GM18907 (cell line): ENCODE data around the gene BRWD1.
A peak's percentile ranks its signal among the peaks of the same experiment; 100 is the strongest.
"Not testable (repeated sequence)": the region's sequence is repeated elsewhere in the genome, so short reads cannot be mapped to it uniquely, and the experiment has no call there.

ENCODE experiments used
- ATAC-seq: cut with Tn5 transposase; IDR thresholded peaks from one replicate; pipeline ENCODE4 v1.9.1; 2021; ENCODE audit warnings: mild to moderate bottlenecking, moderate library complexity; ENCODE audit not compliant: unreplicated experiment

Gene BRWD1

DNA sequence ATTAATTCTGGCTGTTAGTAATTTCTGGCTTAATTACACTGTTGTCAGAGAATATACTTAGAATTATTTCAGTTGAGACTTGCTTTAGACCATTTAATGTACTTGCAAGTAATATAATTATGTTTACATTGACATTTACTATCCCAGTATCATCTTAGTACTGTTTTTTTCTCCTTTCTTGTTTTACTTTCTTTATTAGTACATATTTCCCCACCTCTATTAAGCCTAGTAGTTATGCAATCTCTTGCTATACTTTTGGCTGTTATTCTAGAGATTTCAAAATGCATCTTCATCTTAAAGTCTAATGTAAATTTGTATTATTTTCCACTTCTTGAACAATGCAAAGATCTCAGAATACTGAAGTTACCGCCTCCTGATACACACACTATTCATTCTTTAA, 24.4 kb downstream of the BRWD1 start:
- no peak for ATAC-seq

DNA sequence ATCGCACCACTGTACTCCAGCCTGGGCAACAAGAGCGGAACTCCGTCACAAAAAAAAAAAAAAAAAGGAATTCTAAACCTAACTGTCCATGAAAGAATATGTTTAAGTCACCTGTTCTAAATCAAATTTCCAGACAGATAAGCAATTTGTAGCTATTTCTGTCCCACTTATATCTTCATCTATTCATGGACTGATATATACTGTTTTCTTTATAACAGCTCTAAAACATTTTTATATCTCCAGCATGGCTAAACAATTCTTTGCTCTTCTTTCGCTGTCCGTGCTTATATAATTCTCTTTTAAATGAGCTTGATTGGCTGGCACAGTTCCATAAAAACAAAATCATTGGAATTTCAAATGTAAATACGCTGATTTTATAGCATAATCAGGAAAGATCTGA, 30.5 kb downstream of the BRWD1 start:
- ATAC-seq = no peak

DNA sequence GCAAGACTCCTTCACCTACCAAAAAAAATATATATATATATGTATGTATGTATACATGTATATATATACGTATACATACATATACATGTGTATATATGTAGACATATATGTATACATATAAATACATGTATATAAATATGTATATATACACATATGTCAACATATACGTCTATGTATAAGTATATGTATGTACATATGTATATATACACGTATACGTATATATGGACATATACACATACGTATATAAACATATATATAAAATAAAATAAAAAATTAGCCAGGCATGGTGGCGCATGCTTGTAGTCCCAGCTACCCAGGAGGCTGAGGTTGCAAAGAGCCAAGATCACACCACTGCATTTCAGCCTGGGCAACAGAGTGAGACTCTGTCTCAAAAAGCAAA, 31.6 kb downstream of the BRWD1 start:
- ATAC-seq = no peak

DNA sequence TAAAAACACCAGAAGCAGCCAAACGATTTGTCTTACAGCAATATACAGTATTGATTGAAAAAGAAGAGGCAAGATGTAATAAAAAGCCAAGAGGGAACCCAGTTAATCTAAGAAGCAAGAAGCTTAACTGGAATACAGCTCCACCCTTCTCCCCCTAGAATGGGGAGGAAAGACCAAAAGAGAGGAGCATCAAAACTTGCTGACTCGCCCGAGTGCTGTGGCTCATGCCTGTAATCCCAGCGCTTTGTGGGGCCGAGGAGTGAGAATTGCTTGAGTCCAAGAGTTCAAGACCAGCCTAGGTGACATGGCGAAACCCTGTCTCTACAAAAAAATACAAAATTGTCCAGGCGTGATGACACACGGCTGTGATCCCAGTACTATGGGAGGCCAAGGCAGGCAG, 32.2 kb downstream of the BRWD1 start:
- ATAC-seq = no peak

DNA sequence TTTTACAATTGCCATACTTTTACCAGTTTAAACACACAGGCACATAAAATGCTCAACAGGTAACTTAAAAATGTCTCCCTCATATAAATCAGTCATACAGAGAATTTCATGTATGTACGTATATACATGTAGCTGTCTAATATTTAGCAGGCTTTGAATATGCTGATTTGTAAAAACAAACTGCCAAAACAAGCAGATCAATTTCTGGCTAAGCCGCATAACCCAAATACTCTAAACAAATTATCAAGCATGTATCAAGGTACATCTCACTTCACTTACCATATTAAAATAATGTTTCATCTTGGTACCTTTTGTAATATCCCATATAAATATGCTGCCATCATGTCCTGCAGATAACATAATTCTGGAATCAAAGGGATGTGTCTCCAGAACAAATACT, 43.8 kb downstream of the BRWD1 start:
- no peak for ATAC-seq

DNA sequence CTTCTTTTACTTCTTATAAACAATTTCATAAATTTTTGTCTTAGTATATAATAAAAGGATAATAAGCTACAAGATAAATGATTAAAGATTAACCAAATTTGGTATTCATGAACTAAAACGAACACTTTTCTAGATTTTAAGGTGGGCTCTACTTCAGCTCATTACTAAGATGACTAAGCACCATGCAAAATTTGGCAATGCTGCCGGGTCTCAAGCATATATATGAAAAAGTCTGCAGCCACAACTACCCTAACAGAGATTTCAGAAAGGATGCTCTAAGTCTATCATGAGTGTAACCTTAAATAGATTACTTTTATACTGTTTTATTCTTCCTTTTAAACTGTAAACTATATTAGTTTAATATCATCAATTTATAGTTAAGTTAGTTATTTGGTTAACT, 47.8 kb downstream of the BRWD1 start:
- ATAC-seq = peak; percentile 53

DNA sequence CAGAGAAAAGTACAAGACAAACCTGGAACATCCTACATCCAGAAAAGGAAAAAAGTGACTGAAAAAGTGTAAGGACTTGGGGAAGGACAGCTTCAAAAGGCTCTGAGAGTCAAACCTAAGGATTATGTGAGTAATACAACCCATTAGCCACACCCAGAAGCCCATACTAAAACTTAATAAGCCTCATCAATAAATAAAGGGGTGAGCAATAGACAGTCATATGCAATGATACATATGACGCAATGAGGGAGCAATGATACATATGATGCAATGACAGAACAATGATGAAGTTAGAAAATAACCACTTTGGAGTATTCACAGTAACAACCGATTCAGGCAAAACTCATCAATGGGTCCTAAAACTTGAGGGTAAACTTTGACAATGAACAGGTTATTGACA, 50.1 kb downstream of the BRWD1 start:
- no peak for ATAC-seq

DNA sequence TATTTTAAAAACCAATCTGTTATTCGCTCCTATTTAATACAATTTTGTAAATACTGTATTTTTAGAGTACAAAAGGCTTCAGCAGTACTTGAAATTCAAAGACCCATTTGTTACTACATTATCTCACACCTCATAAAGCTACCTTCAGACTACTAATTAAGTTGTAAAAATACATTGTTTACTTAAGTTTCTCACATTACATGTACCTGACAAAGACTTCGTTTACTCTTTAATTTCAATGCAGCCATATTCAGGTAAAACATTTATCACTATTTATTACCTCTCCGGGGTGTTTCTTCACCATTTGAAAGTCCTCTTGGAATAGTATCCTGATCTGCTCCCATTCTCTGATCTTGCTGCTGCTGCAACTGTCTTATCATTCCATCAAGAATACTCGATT, 55.2 kb downstream of the BRWD1 start:
- ATAC-seq = no peak

DNA sequence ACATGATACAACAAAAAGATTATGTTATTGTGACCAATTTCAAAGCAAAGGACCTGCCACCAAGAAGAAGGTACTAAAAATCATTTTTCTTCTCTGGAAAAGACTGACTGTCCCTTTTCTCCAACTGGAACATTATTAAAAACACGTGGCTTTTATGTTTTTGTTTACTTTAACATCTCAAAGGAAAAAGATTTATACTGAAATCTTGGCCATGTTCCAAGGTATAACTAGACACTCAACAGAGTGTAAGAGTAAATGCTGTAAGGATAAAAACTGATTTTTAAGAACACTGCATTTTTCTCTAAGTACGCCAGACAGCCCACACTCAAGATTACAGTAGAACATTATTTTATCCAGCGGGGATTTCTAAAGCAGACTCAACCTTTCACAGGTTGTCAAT, 62.1 kb downstream of the BRWD1 start:
- ATAC-seq = no peak

DNA sequence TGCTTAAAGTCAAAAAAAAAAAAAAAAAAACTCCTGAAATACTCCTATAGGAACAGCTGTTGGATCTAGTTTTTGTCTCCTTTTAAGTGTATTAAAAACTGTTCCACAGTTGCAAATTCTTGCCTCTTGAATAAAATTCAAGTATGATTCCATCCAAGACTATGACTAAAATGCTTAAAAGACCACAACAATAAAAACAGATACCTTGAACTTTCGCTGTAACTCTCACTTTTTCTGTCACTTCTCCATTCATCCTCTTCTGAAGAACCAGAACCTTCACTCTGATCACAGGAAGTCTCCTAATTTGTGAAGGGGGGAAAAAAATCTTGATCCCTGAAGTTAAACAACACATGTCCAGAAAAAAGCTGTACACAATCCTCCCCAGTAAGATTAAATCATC, 75.2 kb downstream of the BRWD1 start:
- no peak for ATAC-seq

DNA sequence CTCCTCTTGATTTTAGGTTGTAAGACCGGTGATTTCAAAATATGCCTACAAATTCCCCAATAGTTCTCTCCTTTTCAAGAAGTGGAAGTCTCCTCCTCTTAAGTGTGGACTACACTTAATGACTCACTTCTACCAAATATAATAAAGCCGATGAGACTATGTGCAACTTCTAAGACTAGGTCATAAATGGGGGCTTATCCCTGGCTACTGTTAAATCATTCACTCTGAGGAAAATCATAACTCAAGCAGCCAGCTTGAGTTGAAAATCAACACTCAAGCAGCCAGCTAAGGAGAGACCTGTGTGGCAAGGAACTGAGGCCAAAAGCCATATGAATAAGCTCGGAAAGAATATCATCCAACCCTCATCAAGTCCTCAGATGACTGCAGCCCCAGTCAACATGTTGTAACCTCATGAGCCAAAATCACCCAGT, 80.6 kb downstream of the BRWD1 start:
- no peak for ATAC-seq

DNA sequence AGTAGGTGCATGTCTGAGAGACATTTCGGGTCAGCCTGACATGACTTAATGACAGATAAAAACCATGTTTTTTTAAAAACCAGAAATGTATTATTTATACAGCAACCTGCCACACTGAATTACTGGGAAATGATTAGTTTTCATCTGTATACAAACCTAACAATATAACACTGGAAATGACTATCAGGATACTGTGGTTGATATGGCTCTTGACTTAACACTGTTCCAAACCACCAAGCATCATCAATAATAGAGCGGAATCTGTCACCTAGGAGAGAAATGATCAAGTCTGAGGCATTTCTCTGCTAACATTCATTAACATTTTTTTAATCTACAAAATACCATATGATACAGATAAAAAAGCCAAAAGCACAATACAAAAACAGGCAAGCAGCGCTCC, 88.5 kb downstream of the BRWD1 start:
- ATAC-seq = no peak

DNA sequence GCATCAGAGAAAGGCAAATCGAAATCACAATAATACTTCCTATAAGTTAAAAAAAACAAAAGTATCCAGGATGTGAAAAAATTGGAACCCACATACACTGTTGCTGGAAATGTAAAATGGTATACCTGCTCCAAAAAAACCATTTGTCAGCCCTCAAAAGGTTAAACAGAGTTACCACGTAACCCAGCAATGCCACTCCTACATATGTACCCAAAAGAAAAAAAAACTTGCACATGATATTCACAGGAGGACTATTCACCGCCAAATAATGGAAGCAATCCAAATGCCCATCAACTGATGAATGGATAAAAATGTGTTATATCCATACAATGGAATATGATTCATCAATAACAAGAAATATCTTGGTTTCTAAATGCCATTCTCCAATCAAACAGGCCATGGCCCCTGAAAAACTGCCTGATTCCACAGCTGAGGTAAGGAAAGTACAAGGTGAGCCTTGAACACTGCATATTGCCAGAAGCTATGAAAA, 91.4 kb downstream of the BRWD1 start:
- no peak for ATAC-seq

DNA sequence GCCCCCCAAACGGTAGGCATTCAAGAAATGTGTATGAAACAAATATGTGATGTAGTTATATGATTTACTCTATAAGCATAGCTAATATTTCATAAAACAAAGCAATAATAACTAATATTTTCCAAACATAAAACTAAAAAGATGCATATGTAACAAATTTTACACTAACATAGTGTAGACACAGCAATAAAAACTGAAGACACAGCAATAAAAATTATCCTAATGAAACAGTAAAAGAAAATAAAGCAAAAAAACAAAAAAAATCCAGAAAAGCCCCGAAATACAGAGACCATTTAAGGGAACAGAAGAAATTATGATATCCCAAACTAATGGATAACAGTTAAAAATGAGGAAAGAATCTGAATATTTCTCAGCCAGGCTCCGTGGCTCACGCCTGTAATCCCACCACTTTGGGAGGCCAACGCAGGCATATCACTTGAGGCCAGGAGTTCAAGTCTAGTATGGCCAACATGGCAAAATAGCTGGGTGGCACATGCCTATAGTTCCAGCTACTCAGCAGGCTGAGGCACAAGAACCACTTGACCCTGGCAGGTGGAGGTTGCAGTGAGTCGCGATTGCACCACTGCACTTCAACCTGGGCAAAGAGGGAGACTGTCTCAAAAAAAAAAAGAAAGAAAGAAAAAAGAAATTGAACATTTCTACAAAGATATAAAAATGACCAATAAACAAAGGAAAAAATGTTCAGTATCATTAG, 92.0 kb downstream of the BRWD1 start:
- no peak for ATAC-seq

DNA sequence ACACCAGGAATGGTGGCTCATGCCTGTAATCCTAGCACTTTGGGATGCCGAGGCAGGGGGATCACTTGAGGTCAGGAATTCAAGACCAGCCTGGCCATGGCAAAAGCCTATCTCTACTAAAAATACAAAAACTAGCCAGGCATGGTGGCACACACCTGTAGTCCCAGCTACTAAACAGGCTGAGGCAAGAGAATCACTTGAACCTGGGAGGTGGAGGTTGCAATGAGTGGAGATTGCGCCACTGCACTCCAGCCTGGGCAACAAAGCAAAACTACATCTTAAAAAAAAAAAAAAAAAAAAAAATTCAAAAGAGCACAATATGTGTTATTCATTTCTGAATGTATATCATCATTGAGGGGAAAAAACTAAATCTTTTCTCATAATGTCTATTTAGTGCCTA, 92.6 kb downstream of the BRWD1 start:
- ATAC-seq = not testable (repeated sequence)

DNA sequence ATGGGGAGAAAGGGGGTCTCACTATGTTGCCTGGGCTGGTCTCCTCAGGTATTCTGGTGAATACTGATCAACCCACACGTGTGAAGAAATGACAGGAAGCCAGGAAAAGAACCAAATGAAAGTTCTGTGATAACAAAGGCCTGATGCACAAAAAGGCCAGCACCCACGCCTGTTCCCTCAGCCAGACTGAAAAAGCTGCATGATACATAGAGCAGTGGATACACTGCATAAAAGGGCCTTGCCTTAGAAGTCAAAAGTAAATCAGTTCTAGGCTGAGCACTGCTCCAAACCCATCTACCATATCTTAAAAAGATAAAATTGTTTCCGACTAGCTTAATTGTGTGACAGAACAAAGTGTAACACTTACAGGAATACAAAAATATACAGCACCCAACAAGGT, 93.3 kb downstream of the BRWD1 start:
- no peak for ATAC-seq

DNA sequence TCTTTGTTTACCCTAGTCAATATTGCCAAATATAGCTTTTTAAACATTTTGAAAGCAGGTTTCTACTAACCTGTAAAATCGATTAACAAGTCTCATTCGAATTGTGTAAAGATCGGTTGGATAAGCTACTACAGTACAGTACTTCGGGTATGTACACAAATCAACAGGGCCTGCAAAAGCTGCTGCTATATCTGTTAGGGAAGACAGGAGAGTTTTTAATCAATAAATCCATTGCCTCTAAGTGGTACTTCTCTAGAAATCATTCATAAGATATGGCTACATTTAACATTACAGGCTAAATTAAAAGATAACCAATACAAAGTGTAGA, 95.4 kb downstream of the BRWD1 start:
- ATAC-seq = no peak

DNA sequence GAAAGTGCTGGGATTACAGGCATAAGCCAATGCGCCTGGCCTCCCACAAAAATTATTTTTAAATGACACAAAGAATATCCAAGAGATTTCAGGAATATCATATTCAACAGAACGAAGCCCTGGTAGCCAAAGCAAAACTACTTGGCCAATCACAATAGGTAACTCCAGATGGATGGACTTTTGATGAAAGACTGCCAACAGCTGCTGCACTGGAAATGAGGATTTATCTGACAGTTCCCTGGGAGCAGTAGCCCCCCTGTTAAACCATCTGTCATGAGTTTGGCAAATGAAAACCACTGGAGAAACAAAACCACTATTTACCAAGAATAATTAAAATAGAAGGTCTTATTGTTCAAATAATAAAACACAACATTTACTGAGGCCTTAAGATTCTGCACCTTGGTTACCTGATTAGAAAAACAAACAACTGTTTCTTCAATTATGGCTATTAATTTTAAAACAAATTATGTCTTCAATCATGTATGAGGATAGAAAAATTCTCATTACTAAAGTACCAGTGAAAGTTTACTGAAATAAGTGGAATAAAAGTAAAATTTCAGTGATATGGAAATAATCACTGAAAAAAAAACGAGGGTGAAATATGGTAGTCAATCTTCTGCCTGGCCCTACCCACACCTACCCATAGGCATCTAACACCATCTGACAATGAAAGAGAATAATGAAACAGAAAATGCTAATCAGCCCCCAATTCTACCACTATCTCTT, 95.9 kb downstream of the BRWD1 start:
- ATAC-seq = no peak

DNA sequence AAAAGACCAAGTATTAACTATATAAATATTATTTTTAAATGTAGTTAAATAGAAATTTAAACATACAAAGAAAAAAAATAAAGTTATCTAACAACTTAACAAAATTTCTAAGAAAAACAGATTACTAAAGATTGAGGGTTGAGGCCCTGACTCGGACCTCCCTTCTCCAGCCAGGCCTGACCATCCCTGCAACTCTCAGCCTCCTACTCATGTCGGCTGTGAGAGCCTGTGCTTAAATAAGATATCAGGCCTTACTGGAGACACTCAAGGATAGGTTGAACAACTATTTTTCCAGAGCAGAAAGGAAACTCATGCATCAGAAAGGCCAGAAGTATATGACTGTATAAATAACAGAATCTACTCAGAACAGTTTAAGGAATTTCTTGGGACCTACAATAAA, 97.1 kb downstream of the BRWD1 start:
- ATAC-seq = no peak

DNA sequence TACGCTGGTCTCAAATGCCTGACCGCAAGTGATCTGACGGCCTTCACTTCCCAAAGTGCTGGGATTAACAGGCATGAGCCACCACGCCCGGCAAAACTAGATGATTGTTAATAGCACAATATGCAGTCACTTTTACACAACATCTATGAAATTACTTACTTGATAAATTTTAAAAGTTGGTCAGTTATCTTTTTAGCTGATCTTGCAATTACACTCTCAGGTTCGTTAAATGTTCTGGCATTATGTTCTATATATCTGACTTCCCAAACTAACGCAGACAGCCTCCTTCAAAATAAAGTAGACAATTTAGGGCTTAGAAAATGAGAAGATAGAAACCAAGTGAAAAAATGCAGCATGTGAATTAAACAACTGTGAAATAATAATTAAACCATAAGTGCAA, 98.4 kb downstream of the BRWD1 start:
- no peak for ATAC-seq

DNA sequence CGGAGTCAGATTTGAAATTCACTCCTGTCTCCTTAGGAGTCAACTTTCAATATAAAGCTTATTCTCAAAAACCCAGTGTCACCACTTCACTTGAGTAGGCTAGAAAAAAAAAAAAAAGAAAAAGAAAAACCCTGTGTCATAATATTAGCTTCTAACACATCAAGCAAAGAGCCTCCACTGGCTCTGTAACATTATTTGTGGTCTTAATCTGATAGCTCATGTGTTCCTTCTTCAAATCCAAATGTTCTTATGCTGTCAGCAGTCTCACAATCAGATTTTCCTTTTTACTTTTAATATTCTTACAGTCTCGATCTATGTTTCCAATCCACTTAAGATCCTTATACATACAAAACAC, 104.1 kb downstream of the BRWD1 start:
- ATAC-seq = no peak

DNA sequence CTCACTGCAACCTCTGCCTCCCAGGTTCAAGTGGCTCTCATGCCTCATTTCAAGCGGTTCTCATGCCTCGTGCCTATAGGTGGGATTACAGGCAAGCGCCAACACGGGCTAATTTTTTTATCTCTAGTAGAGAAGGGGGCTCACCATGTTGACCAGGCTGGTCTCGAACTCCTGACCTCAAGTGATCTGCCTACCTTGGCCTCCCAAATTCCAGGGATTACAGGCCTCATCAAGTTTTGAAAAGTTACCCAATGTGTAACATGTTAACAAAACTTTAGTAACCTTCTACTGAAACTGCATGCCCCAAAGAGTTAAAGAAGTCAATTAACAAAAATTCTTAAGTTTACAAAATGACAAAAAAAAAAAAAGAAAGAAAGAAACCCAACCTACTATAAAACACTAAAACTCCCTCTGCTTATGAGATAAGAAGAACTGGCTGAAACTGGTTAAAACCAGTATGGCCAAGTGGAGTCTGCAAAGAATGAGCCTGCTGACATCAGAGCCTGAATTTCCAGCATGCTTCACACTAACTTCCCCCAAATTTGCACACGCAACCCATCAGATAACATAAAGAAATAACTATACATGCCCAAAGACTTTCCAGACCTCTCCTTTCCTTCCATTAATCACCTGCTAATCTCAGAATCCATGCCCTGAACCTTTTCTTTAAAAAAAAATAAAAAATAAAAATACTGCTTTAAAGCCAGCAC, 104.7 kb downstream of the BRWD1 start:
- ATAC-seq = no peak
